ENCODE results near the gene GLIPR1.

DNA sequence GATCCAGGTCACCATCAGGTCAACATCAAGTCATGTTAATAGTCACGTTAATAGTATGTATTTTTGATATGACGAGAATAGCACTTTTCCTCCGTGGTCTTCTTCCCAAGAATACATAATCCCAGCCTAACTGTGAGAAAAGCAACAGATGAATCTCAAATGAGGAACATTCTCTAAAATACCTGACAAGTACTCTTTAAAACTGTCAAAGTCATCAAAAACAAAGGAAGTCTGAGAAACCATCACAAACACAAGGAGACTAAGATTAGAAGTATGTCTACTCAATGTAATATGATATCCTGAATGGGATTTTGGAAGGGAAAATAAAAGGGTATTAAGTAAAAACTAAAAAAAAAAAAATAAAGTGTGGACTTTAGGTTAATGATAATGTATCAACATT is 36.8 kb upstream of the GLIPR1 start:
- TF ChIP-seq, protein P1, sequence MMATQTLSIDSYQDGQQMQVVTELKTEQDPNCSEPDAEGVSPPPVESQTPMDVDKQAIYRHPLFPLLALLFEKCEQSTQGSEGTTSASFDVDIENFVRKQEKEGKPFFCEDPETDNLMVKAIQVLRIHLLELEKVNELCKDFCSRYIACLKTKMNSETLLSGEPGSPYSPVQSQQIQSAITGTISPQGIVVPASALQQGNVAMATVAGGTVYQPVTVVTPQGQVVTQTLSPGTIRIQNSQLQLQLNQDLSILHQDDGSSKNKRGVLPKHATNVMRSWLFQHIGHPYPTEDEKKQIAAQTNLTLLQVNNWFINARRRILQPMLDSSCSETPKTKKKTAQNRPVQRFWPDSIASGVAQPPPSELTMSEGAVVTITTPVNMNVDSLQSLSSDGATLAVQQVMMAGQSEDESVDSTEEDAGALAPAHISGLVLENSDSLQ (IDR thresholded peaks at IDR 0.05) = no peak
- TF ChIP-seq ZNF384 (IDR thresholded peaks at IDR 0.05) = no peak
- TF ChIP-seq NFRKB (IDR thresholded peaks at IDR 0.05) = no peak
- no peak for TF ChIP-seq FOXM1 (IDR thresholded peaks at IDR 0.05; ENCODE audit: borderline replicate concordance)
- no peak for TF ChIP-seq ARNT (IDR thresholded peaks at IDR 0.05)
- no peak for TF ChIP-seq TARDBP (IDR thresholded peaks at IDR 0.05)
- TF ChIP-seq CTBP1 (IDR thresholded peaks at IDR 0.05; ENCODE audit: borderline replicate concordance) = no peak
- TF ChIP-seq FOXA1 (IDR thresholded peaks at IDR 0.05) = no peak
- TF ChIP-seq SP1 (IDR thresholded peaks at IDR 0.05) = no peak
- no peak for TF ChIP-seq FOXK2 (IDR thresholded peaks at IDR 0.05)
- no peak for TF ChIP-seq BHLHE40 (IDR thresholded peaks at IDR 0.05; ENCODE audit: borderline replicate concordance)
- TF ChIP-seq SUZ12 (IDR thresholded peaks at IDR 0.05) = no peak
- no peak for TF ChIP-seq HDGF (IDR thresholded peaks at IDR 0.05; ENCODE audit: borderline replicate concordance)
- no peak for TF ChIP-seq ELF4 (IDR thresholded peaks at IDR 0.05)

All from HEK293T (cell line).